Astrocyte (in vitro differentiated cells and primary cell): ENCODE data around the gene CAMK2G. TPM values are rescaled to one million over a fixed set of nuclear protein-coding genes. Genes with fewer than 3 reads are reported as not detected.
A peak's percentile ranks its signal among the peaks of the same experiment; 100 is the strongest.

Experiments
- DNase-seq: peaks from one replicate; pipeline ENCODE4 v3.0.0-alpha.2; 2010; ENCODE audit warnings: low read depth
- FAIRE-seq: peaks from 2 replicates; lab custom pipeline; 2011; peaks lifted over from hg19 to GRCh38; lab: Jason Lieb, UNC
- H2AFZ ChIP-seq: 2 replicates; pipeline ENCODE4 v1.6.0; 2012; ENCODE audit warnings: low read depth, low read length, inconsistent platforms
- H3K27ac ChIP-seq: 2 replicates; pipeline ENCODE4 v1.5.1; 2011; ENCODE audit warnings: low read depth, low read length, inconsistent platforms
- H3K27me3 ChIP-seq: 2 replicates; pipeline ENCODE4 v1.6.0; 2011; ENCODE audit warnings: low read length, inconsistent platforms; ENCODE audit not compliant: insufficient read depth
- H3K36me3 ChIP-seq: 2 replicates; pipeline ENCODE4 v1.5.1; 2011; ENCODE audit warnings: low read length, inconsistent platforms; ENCODE audit not compliant: insufficient read depth
- H3K4me1 ChIP-seq: 2 replicates; pipeline ENCODE4 v1.5.1; 2011; ENCODE audit warnings: low read length, inconsistent platforms; ENCODE audit not compliant: insufficient read depth
- H3K4me2 ChIP-seq: 2 replicates; pipeline ENCODE4 v1.6.0; 2012; ENCODE audit warnings: low read length, inconsistent platforms
- H3K4me3 ChIP-seq: 2 replicates; pipeline ENCODE4 v1.5.1; 2011; ENCODE audit warnings: low read depth, mild to moderate bottlenecking, low read length, inconsistent platforms; ENCODE audit not compliant: insufficient read depth
- H3K79me2 ChIP-seq: 2 replicates; pipeline ENCODE4 v1.6.0; 2012; ENCODE audit warnings: mild to moderate bottlenecking, low read length, inconsistent platforms; ENCODE audit not compliant: insufficient read depth
- H3K9ac ChIP-seq: 2 replicates; pipeline ENCODE4 v1.6.0; 2012; ENCODE audit warnings: mild to moderate bottlenecking, low read length, inconsistent platforms
- H3K9me3 ChIP-seq: 2 replicates; pipeline ENCODE4 v1.5.1; 2012; ENCODE audit warnings: low read depth, mild to moderate bottlenecking, low read length, inconsistent platforms; ENCODE audit not compliant: insufficient read depth
- H4K20me1 ChIP-seq: 2 replicates; pipeline ENCODE4 v1.6.0; 2012; ENCODE audit warnings: low read length, inconsistent platforms; ENCODE audit not compliant: insufficient read depth
- H3K27ac Mint-ChIP-seq: one replicate; pipeline ENCODE4 v1.8.0; 2021; ENCODE audit warnings: mild to moderate bottlenecking, mixed read lengths; ENCODE audit not compliant: unreplicated experiment
- H3K27me3 Mint-ChIP-seq: one replicate; pipeline ENCODE4 v1.8.0; 2021; ENCODE audit warnings: low read depth, mixed read lengths; ENCODE audit not compliant: unreplicated experiment
- H3K36me3 Mint-ChIP-seq: one replicate; pipeline ENCODE4 v1.8.0; 2021; ENCODE audit warnings: low read depth, mixed read lengths; ENCODE audit not compliant: unreplicated experiment
- H3K4me1 Mint-ChIP-seq: one replicate; pipeline ENCODE4 v1.8.0; 2021; ENCODE audit warnings: low read depth, mixed read lengths; ENCODE audit not compliant: unreplicated experiment
- H3K4me3 Mint-ChIP-seq: one replicate; pipeline ENCODE4 v1.8.0; 2021; ENCODE audit warnings: mild to moderate bottlenecking, moderate library complexity, mixed read lengths; ENCODE audit not compliant: unreplicated experiment
- H3K9me3 Mint-ChIP-seq: one replicate; pipeline ENCODE4 v1.8.0; 2021; ENCODE audit warnings: mild to moderate bottlenecking, mixed read lengths; ENCODE audit not compliant: unreplicated experiment
- EZH2 ChIP-seq: IDR thresholded peaks from 2 replicates; pipeline ENCODE4 v1.6.1; 2012; ENCODE audit warnings: mild to moderate bottlenecking, low read length, inconsistent platforms; ENCODE audit not compliant: insufficient read depth
- total RNA-seq: library from RNA; stranded (reverse); gene quantifications from 2 replicates; pipeline ENCODE4 v1.2.1, GENCODE V29; 2021
- TF ChIP-seq, protein P1 (sequence below): IDR thresholded peaks from 2 replicates; pipeline ENCODE4 v1.5.1; 2011; ENCODE audit warnings: low read depth, mild to moderate bottlenecking, inconsistent platforms, low read length, moderate library complexity; ENCODE audit not compliant: insufficient read depth

Gene CAMK2G
- total RNA-seq, 1 donor from 2014 or later = 19.8 TPM

GRCh38 chr10:73878365-73878764 is 4.0 kb upstream of the CAMK2G start:
- no peak for FAIRE-seq
- no peaks in the 10 kb centered on the region for H3K36me3 Mint-ChIP-seq

DNA sequence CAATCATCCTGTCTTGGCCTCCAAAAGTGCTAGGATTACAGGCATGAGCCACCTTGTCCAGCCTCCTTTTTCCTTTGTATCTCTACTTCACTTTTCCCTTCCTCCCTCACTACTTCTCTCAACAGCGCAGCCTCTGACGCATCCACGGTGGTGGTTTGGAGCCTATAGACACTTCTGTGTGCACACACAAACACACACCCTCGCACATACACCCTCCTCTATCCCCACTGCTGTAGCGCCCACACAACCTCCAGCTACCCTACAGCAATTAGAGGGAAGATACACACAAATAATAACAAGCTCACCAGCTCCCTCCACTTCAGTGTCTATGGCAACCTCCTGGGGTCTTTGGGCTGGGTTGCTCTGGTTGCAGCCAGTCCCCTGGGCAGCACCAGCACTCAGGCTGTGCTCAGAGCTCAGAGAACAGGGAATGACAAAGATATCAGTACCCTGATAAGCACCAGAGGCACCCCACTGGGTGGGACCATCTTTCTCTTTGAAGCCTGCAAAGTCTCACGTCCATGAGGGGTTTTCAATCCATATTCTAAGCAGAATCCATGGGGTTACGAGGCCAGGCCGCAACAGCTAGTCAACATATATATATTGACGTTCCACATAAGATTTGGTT is 3.3 kb upstream of the CAMK2G start:
- Mint-ChIP-seq H3K27me3 (peaks cover 14% of the 10 kb centered on the region), H3K4me1 (peaks cover 18% of the 10 kb centered on the region), H3K27ac (peak overlapping the region; percentile 22), H3K4me3 (no peak overlapping the region), H3K9me3 (no peaks in the 10 kb centered on the region), H3K36me3 (no peaks in the 10 kb centered on the region)
- Histone ChIP-seq H3K4me2 (no peak overlapping the region), H3K27ac (no peak overlapping the region), H3K4me1 (peaks cover 7% of the 10 kb centered on the region), H3K27me3 (no peaks in the 10 kb centered on the region), H3K36me3 (no peaks in the 10 kb centered on the region), H3K9me3 (no peaks in the 10 kb centered on the region), H3K4me3 (no peak overlapping the region), H4K20me1 (peaks cover 8% of the 10 kb centered on the region), H2AFZ (no peak overlapping the region), H3K9ac (no peak overlapping the region), H3K79me2 (no peaks in the 10 kb centered on the region)
- FAIRE-seq = no peak
- TF ChIP-seq, protein P1, sequence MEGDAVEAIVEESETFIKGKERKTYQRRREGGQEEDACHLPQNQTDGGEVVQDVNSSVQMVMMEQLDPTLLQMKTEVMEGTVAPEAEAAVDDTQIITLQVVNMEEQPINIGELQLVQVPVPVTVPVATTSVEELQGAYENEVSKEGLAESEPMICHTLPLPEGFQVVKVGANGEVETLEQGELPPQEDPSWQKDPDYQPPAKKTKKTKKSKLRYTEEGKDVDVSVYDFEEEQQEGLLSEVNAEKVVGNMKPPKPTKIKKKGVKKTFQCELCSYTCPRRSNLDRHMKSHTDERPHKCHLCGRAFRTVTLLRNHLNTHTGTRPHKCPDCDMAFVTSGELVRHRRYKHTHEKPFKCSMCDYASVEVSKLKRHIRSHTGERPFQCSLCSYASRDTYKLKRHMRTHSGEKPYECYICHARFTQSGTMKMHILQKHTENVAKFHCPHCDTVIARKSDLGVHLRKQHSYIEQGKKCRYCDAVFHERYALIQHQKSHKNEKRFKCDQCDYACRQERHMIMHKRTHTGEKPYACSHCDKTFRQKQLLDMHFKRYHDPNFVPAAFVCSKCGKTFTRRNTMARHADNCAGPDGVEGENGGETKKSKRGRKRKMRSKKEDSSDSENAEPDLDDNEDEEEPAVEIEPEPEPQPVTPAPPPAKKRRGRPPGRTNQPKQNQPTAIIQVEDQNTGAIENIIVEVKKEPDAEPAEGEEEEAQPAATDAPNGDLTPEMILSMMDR = no peak
- no peak for TF ChIP-seq EZH2
- DNase-seq = no peak

More at GRCh38 chr10:73878365-73878764, 4.0 kb upstream of the CAMK2G start:
- H3K27ac ChIP-seq = no peak overlapping the region
- no peak overlapping the region for H3K4me2 ChIP-seq
- H4K20me1 ChIP-seq = peaks cover 1% of the 10 kb centered on the region
- Mint-ChIP-seq H3K9me3 (no peaks in the 10 kb centered on the region), H3K27me3 (peaks cover 14% of the 10 kb centered on the region), H3K27ac (no peak overlapping the region), H3K4me1 (peaks cover 14% of the 10 kb centered on the region), H3K4me3 (no peak overlapping the region)
- no peaks in the 10 kb centered on the region for H3K79me2 ChIP-seq
- H2AFZ ChIP-seq = no peak overlapping the region
- TF ChIP-seq, protein P1 = no peak
- no peak for TF ChIP-seq EZH2
- H3K4me3 ChIP-seq = no peak overlapping the region
- H3K36me3 ChIP-seq = no peaks in the 10 kb centered on the region
- no peak overlapping the region for H3K9ac ChIP-seq
- no peaks in the 10 kb centered on the region for H3K27me3 ChIP-seq
- peaks cover 4% of the 10 kb centered on the region for H3K4me1 ChIP-seq
- DNase-seq = no peak
- no peaks in the 10 kb centered on the region for H3K9me3 ChIP-seq

DNA sequence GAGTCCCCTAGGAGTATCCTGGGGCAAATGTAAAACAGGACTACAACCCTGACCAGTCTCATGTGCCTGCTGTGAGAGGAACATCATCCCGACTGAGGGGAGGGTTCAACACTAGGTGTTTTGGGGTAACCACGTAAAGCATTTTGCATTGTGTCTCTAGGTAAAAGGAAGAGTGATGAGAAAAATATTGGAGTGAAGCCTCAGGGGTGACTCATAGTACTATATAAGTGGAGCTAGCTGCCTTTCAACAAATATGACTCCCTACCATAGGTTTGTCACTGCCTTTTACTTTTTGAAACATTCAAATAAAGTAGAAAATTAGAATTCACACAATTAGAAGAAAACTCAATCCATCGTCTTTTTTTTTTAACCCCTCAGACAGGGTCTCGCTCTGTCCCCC is 2.6 kb upstream of the CAMK2G start:
- no peak overlapping the region for H2AFZ ChIP-seq
- no peaks in the 10 kb centered on the region for H3K36me3 Mint-ChIP-seq
- H3K27ac ChIP-seq = no peak overlapping the region
- peaks cover 20% of the 10 kb centered on the region for H3K4me1 Mint-ChIP-seq
- H3K27me3 ChIP-seq = no peaks in the 10 kb centered on the region
- H3K4me1 ChIP-seq = peaks cover 7% of the 10 kb centered on the region
- H3K4me3 Mint-ChIP-seq = no peak overlapping the region
- peak; percentile 29 for DNase-seq
- peaks cover 15% of the 10 kb centered on the region for H4K20me1 ChIP-seq
- no peaks in the 10 kb centered on the region for H3K79me2 ChIP-seq
- no peak overlapping the region for H3K4me2 ChIP-seq
- no peak overlapping the region for H3K4me3 ChIP-seq
- FAIRE-seq = no peak
- peak overlapping the region; percentile 22 for H3K27ac Mint-ChIP-seq
- no peak overlapping the region for H3K9ac ChIP-seq
- H3K36me3 ChIP-seq = no peaks in the 10 kb centered on the region
- TF ChIP-seq, protein P1 = no peak
- TF ChIP-seq EZH2 = no peak
- H3K9me3 Mint-ChIP-seq = no peaks in the 10 kb centered on the region
- peaks cover 14% of the 10 kb centered on the region for H3K27me3 Mint-ChIP-seq
- no peaks in the 10 kb centered on the region for H3K9me3 ChIP-seq
